ENCODE results near the gene CSTPP1.
"Not testable (repeated sequence)": the region's sequence is repeated elsewhere in the genome, so short reads cannot be mapped to it uniquely, and the experiment has no call there.

The CSTPP1 gene

DNA sequence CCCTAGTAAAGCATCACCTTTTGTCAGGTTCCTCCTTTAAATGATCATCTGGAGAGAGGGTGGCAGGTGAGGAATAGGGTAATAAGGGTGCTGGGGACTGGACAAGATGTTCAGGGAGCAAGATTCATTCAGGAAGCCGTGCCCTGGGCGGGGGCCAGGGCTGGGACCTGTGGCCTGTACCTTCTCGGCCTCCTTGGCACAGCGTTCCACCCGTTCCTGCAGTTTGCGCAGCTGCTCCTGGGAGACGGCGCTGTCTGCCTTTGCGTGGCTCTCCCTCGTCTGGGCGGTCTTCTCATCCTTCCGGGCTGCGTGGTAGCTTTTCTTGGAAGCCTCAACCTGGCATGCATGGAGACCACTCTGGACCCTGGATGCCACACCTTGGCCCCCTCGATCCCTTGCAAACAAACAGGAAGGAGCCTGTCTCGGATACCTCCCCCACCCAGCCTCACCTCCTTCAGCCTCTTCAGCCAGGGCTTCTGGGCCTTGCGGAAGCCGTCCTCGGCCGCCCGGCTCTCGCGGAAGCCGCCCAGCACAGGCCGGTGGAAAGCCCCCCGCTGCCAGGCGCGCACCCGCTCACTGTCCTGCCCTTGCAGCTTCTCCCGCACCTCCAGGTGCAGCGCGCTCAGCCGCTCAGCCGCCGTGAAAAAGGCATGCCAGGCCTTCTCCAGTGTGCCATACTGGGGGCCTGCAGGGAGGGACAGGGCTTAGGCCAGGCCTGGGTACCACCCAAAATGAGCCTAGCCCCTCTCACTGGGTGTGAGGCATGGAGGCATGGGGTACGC lies 243.6 kb downstream of the CSTPP1 start:
- Mint-ChIP-seq H3K27ac (peak overlapping the region; percentile 12), H3K4me1 (peaks cover 23% of the 10 kb centered on the region), H3K36me3 (no peaks in the 10 kb centered on the region), H3K4me3 (no peak overlapping the region), H3K9me3 (no peaks in the 10 kb centered on the region), H3K27me3 (peaks cover 6% of the 10 kb centered on the region)

DNA sequence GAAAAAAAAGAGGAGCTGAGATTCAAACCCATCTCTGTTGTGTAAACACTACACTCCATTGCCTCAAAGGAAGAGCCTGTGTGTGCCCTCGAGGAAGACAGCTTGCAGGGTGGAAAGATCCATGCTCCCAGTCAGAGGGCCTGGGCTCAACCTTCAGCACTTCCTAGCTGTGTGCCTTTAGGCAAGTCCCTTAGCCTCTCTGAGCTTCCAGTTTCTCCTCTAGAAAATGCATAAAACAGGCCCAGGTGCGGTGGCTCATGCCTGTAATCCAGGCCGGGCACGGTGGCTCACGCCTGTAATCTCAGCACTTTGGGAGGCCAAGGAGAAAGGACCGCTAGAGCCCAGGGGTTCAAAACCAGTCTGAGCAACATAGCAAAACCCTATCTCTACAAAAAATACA lies 244.7 kb downstream of the CSTPP1 start:
- H3K27me3 Mint-ChIP-seq, result peaks cover 6% of the 10 kb centered on the region
- H3K9me3 Mint-ChIP-seq, result no peaks in the 10 kb centered on the region
- no peaks in the 10 kb centered on the region for H3K36me3 Mint-ChIP-seq
- peaks cover 13% of the 10 kb centered on the region for H3K4me1 Mint-ChIP-seq
- H3K27ac Mint-ChIP-seq, result no peak overlapping the region
- H3K4me3 Mint-ChIP-seq, result no peak overlapping the region

DNA sequence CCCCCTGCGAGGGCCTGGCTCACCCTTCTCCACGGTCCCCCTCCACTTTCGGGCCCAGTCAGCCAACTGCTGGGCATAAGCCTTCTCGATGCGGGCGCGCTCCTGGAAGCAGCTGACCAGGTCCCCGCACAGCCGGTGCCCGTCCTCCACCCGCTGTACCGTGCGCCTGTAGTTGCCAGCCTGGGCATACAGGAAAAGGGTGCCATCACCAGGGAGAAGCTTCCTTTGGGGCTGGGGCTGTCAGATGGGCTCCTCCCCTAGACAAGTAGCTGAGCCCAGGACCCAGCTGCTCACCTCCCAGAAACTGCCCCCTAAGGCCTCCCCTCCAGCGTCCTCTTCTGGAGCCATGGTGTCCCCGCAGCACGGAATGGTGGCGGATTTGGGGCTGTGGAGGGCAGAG lies 245.8 kb downstream of the CSTPP1 start:
- Mint-ChIP-seq H3K9me3 (no peaks in the 10 kb centered on the region), H3K4me3 (no peak overlapping the region), H3K27ac (no peak overlapping the region), H3K36me3 (no peaks in the 10 kb centered on the region), H3K27me3 (peaks cover 6% of the 10 kb centered on the region), H3K4me1 (peaks cover 15% of the 10 kb centered on the region)

DNA sequence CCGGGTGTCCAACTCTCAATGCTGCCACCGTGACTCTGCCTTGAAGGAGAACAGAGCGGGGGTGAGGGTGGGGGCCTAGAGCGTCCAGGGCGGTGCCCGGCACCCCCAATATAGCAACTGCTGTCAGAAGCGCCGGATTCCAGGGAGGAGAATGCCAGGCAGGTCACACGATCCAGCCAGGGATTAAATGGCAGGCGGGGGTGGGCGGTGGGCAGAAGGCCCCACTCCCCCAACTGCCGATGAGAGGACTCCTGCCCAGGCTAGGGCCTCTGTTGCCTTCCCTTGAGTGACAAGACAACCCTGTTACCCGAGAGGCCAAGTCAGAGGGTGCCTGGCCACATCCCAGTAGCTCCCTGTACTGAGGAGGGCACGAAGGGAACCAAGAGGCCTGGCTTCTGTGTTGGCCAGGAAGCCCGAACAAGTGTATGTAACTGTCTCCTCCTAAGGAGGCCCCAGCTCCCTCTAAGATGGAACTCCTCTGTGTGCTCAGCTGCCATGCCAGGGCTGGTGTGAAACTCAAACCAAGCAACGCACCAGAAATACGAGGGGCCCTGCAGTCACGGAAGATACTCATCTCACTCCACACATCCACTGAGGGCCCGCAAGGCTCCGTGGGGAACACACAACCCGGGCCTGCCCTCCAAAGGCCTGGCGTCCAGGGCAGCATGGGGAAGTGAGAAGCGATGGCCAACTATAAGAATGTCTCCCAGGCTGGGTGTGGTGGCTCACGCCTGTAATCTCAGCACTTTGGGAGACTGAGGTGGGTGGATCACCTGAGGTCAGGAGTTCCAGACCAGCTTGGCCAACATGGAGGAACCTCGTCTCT lies 246.7 kb downstream of the CSTPP1 start:
- Mint-ChIP-seq H3K4me3 (peak overlapping the region; percentile 11), H3K27ac (no peak overlapping the region), H3K27me3 (peaks cover 6% of the 10 kb centered on the region), H3K9me3 (no peaks in the 10 kb centered on the region), H3K4me1 (peaks cover 14% of the 10 kb centered on the region), H3K36me3 (no peaks in the 10 kb centered on the region)

DNA sequence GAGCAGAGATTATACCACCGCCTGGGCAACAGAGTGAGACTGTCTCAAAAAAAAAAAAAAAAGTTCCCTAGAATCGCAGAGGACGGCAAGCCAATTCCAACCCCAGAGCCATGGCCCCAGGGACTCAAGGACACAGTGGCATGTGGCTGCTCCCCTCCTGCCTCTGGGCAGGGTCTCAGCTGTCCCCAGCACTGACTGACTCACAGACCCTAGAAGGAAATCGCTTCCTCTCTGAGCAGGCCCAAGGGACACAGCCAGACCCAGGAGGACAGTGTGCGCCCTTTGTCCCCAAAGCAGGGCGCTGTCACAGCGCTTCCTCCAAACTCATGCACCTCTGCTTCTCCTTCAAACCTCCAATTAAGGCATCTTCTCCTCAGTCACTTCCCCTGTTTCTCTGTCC lies 247.4 kb downstream of the CSTPP1 start:
- Mint-ChIP-seq H3K27me3 (peaks cover 6% of the 10 kb centered on the region), H3K4me1 (peaks cover 13% of the 10 kb centered on the region), H3K4me3 (peak overlapping the region; percentile 11), H3K36me3 (no peaks in the 10 kb centered on the region), H3K27ac (no peak overlapping the region), H3K9me3 (no peaks in the 10 kb centered on the region)

DNA sequence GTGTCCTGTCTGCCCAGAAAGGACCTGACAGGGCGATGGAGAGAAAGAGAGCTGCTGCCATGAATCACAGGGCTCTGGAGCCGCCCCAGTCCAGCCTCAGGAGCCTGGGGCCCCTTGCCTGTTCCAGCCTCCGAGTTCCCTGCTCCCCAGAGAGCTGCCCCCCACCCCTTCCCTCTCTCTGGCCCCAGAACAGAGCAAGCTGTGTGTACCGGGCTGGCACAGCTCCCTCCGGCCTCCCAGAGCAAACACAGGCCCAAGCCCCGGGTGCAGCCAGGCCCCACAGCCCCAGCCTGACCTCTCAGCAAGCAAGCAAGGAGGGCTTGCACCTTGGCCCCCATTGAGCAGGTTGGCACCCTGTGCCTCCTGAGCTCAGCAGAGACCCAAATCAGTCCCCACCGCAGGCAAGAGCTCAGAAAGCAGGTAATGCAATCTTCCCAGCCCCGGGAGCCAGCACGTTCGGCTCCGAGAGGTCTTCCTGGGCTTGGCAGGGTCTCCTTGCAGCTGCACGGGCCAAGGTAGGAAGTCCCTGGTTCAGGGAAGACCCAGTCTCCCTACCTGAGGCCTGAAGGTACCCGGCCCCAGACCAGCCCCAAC lies 248.2 kb downstream of the CSTPP1 start:
- H3K4me1 Mint-ChIP-seq, result peaks cover 5% of the 10 kb centered on the region
- H3K27me3 Mint-ChIP-seq, result peaks cover 5% of the 10 kb centered on the region
- H3K4me3 Mint-ChIP-seq, result peak overlapping the region; percentile 23
- no peaks in the 10 kb centered on the region for H3K36me3 Mint-ChIP-seq
- no peaks in the 10 kb centered on the region for H3K9me3 Mint-ChIP-seq
- H3K27ac Mint-ChIP-seq, result no peak overlapping the region

DNA sequence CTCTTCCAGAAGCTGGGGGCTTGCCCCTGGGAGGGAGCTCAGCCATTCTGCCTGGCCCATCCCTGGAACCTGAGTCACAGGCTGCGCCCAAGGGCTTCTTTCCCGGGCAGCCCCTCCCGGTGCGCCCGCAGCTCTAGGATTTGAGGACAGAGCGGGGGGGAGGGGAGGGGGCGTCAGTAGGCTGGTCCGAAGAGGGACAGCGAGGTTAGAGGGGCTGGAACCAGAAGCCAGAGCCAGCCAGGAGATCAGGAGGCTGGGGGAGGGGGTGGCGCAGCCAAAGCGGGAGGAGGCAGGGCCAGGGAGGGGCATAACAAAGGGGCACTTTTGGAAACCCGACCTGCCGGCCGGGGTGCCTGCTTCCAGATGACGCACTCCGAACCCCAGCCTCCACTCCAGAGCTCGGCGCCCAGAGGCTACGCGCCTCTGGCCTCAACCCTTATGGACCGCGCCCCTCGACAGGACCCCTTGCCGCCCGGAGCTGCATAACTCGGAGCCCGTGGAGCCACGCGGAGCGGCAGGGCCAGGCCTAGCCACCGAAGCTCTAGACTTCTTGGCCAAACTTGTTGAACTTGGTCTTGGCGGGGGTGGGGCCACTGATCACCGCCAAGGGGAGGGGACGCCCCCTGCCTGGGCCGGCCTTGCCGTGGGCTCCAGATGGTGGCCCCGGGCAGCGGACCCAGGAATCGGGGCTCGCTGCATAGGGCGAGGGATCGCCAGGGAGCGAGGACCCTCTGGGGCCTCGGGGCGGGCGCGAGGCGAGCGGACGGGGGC lies 248.9 kb downstream of the CSTPP1 start:
- Mint-ChIP-seq H3K36me3 (no peaks in the 10 kb centered on the region), H3K9me3 (no peaks in the 10 kb centered on the region), H3K27ac (no peak overlapping the region), H3K27me3 (peaks cover 5% of the 10 kb centered on the region), H3K4me3 (peak overlapping the region; percentile 30), H3K4me1 (peaks cover 5% of the 10 kb centered on the region)

DNA sequence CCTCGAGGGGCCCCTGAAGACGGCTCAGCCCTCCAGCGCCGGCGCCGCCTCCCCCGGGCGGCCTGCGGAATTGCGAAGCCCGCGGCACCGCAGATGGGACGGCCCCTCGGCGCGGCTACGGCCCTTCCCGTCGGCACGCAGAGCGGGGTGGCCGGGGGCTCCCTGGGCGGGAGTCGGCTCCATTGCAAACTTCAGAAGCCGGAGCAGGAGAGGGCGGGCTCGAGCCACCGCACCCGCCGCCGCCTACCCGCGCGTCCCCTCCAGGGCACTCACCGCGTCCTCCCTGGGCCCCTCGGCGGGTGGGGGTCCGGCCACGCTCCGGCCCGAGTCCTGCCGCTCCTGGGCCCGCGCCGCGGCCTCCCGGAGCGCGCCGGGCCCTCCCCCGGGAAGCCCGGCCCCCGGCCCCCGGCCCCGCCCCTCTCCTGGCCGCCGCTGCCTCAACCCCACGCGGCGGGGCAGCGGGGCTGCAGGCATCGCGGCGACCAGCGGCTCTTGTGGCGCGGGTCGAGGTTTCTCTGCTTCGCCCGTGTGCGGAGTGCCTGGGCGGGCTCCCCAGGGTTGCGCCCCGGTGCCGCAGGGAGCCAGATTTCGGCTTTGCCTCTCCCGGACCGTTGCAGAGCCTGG lies 249.6 kb downstream of the CSTPP1 start, which contains the start of gene PACSIN3:
Gene PACSIN3 (minus strand): TSS at position 359 of the 624 bp plus-strand sequence. CDS start 3,707 bp downstream, outside the sequence.
- no peaks in the 10 kb centered on the region for H3K9me3 Mint-ChIP-seq
- no peaks in the 10 kb centered on the region for H3K36me3 Mint-ChIP-seq
- peak within 1 kb of the TSS; percentile 77 for H3K4me3 Mint-ChIP-seq
- peaks cover 5% of the 10 kb centered on the region for H3K4me1 Mint-ChIP-seq
- peaks cover 5% of the 10 kb centered on the region for H3K27me3 Mint-ChIP-seq
- peak within 1 kb of the TSS; percentile 41 for H3K27ac Mint-ChIP-seq

DNA sequence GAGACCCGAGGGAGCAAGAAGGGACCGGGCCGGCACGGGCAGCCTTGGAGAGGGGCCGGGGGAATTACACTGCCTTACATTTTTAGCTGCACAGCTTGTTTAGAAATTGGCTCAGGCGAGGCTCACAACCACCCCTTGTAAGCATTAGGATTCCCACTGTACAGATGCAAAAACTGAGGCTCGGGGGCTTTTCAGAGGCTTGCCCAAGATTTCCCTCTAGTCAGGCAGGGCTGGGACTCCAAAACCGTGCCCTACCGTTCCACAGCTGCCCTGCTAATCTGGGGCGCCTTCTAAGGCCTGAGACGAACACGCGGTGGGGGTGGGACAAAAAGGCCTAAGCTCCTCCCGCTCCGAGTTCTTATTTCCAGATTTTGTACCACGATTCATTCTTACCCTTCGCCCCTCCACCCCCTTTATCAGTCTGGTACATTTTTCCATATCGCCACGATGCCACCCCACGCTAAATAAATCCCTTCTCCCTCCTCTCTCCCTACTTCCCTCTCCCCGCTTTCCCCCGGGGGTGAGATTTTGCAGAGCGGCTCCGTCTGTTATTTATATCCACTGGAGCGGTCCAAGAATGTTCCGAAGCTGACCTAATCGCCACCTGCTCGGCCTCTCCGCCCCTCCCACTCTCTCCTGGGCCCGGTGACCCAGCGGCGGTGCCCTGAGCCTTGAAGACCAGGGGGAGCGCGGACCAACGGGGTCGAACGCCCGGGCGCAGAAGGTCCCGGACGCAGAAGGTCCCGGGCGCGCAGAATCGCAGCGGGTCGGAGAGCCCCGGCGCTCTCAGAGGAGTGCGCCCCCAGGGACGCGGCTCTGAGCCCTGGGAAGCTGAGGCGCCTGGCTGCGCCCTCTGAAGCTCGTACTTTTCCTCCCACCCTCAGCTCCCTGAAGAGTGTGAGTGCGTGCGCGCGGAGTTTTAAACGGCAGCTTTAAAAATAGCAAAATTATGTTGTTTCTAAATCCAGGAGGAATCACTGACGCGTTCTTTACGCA lies 250.4 kb downstream of the CSTPP1 start:
- Mint-ChIP-seq H3K4me1 (peaks cover 5% of the 10 kb centered on the region), H3K4me3 (peak overlapping the region; percentile 77), H3K27ac (peak overlapping the region; percentile 41), H3K9me3 (no peaks in the 10 kb centered on the region), H3K27me3 (peaks cover 5% of the 10 kb centered on the region), H3K36me3 (no peaks in the 10 kb centered on the region)

DNA sequence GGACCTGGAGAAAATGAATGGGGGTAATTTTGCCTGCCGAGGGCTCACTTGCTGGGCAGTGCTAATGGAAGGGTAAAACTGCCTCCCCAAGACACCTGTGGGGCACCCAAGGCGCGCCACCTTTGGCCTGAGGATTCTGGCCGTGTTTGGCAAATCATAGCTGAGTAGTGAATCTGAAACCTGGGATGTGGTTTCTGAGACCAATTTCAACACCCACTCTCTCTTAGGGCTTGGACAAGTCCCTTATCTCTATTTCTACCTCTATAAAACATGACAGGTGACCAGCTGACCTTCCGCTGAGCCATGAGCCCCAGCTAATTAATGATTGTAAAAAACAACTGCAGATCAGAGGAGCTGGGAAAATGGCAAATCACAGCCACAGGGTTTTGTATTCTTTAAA lies 251.2 kb downstream of the CSTPP1 start:
- no peaks in the 10 kb centered on the region for H3K36me3 Mint-ChIP-seq
- peaks cover 5% of the 10 kb centered on the region for H3K4me1 Mint-ChIP-seq
- H3K4me3 Mint-ChIP-seq, result no peak overlapping the region
- peaks cover 5% of the 10 kb centered on the region for H3K27me3 Mint-ChIP-seq
- H3K27ac Mint-ChIP-seq, result no peak overlapping the region
- no peaks in the 10 kb centered on the region for H3K9me3 Mint-ChIP-seq

DNA sequence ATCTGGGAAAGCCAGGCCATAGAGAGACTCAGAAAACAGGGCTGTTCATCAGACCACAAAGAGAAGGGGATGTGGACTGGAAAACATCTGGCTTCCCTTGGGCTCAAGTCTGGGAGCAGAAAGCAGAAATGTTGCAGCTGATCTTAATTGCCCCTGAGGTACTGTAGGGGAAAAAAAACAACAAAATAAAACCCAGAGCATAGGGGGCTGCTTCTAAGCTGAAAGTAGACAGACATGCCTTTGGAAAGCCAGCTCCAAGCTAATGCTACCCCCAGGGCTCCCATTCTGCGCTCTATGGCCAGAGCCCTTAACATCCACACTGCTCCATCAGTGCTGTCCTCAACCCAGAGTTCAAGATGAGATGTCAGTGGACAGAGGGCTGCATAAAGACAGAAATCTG lies 251.7 kb downstream of the CSTPP1 start:
- Mint-ChIP-seq H3K27me3 (peaks cover 5% of the 10 kb centered on the region), H3K36me3 (no peaks in the 10 kb centered on the region), H3K27ac (no peak overlapping the region), H3K9me3 (no peaks in the 10 kb centered on the region), H3K4me1 (peaks cover 5% of the 10 kb centered on the region), H3K4me3 (no peak overlapping the region)

DNA sequence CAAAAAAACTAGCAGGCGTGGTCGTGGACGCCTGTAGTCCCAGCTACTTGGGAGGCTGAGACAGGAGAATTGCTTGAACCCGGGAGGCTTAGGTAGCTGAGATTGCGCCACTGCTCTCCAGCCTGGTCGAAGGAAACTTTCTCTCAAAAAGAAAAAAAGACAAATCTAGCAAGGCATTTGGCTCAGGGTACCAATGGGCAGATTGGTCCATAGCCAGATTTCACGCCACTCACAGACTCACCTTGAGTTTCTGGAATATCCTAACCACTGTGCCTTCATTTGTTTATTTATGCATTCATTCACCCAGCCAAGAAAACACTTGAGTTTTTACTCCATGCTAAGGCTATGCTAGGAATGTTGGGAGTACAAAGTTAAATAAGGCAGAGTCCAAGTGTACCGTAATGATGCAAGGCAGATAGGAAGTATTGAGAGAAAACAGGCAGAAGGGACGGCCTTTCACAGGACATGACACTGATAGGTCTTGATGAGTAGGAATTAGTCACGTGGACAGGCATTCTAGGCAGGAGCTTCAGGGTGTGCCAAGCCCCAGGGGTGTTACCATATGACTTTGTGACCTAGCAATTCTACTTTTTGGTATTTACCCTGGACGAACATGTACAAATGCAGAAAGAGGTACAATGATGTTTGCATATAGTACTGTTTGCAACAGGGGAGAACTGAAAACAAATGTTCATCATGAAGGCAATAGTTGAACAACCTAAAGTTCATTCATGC lies 252.7 kb downstream of the CSTPP1 start:
- Mint-ChIP-seq H3K27ac (no peak overlapping the region), H3K36me3 (no peaks in the 10 kb centered on the region), H3K27me3 (peaks cover 2% of the 10 kb centered on the region), H3K9me3 (no peaks in the 10 kb centered on the region), H3K4me3 (no peak overlapping the region), H3K4me1 (peaks cover 5% of the 10 kb centered on the region)

DNA sequence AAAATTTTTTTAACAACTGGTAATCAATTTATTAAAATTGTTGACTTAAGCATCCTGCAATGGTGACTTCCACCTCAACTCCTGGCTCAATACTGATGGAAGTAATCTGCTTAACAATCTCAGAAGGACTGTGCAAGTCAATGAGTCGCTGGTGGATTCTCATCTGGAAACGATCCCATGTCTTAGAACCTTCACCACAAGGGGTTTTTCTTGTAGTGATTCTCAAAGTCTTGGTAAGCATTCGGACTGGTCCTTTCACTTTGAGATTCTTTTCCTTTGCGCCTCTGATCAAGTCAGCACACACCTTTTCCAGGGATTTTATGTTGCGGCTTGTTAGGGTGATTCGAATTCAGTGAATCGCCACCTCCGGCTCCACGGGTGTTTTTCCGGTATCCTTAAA lies 254.6 kb downstream of the CSTPP1 start:
- H3K4me1 Mint-ChIP-seq, H3K4me3 Mint-ChIP-seq, H3K27me3 Mint-ChIP-seq, H3K36me3 Mint-ChIP-seq, H3K9me3 Mint-ChIP-seq, H3K27ac Mint-ChIP-seq: not testable (repeated sequence)
